Measurements from ENCODE around the gene CTU2. TPM values are rescaled to one million over a fixed set of nuclear protein-coding genes. Genes with fewer than 3 reads are reported as not detected.

CTU2 gene
- total and polyA plus RNA-seq, 9 of the 15 experiments (the other 6 are each of a cell fraction or from before 2014, with no cell fraction given) = 1.3 to 105 (median 23.2) TPM

DNA sequence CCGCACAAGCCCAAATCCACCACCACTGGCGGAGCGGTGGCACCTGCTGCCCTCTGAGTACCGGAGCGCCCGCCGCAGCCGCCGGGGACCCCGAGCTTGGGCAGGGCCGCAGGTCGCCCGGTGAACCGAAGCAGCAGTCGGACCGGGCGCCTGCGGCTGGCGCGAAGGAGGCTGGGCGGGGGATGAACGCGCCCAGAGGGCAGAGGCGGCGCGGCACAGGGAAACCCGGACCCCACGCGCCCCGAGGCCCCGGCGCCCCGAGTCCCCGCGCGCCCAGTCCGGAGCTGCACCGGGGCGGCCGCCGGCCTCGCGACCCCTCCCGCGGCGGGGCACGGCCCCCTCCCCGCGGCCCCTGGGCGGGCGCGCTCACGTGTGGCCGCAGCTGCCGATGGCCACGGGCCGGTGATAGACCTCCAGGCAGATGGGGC lies 488 bp upstream of the CTU2 start (continued):
- TF ChIP-seq, protein P1, sequence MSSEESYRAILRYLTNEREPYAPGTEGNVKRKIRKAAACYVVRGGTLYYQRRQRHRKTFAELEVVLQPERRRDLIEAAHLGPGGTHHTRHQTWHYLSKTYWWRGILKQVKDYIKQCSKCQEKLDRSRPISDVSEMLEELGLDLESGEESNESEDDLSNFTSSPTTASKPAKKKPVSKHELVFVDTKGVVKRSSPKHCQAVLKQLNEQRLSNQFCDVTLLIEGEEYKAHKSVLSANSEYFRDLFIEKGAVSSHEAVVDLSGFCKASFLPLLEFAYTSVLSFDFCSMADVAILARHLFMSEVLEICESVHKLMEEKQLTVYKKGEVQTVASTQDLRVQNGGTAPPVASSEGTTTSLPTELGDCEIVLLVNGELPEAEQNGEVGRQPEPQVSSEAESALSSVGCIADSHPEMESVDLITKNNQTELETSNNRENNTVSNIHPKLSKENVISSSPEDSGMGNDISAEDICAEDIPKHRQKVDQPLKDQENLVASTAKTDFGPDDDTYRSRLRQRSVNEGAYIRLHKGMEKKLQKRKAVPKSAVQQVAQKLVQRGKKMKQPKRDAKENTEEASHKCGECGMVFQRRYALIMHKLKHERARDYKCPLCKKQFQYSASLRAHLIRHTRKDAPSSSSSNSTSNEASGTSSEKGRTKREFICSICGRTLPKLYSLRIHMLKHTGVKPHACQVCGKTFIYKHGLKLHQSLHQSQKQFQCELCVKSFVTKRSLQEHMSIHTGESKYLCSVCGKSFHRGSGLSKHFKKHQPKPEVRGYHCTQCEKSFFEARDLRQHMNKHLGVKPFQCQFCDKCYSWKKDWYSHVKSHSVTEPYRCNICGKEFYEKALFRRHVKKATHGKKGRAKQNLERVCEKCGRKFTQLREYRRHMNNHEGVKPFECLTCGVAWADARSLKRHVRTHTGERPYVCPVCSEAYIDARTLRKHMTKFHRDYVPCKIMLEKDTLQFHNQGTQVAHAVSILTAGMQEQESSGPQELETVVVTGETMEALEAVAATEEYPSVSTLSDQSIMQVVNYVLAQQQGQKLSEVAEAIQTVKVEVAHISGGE (CRISPR knock-in tag; IDR thresholded peaks at IDR 0.05) = 0 out of 6 replicates have a peak, but pooled peaks of 1 of the 3 experiments have one; percentile 52
- no peak for TF ChIP-seq SETDB1 (IDR thresholded peaks at IDR 0.05; ENCODE audit: low read length)
- TF ChIP-seq, protein P2, sequence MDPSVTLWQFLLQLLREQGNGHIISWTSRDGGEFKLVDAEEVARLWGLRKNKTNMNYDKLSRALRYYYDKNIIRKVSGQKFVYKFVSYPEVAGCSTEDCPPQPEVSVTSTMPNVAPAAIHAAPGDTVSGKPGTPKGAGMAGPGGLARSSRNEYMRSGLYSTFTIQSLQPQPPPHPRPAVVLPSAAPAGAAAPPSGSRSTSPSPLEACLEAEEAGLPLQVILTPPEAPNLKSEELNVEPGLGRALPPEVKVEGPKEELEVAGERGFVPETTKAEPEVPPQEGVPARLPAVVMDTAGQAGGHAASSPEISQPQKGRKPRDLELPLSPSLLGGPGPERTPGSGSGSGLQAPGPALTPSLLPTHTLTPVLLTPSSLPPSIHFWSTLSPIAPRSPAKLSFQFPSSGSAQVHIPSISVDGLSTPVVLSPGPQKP (CRISPR knock-in tag; IDR thresholded peaks at IDR 0.05) = no peak
